H9 (cell line): ENCODE data around the gene PARG. TPM values are rescaled to one million over a fixed set of nuclear protein-coding genes. Genes with fewer than 3 reads are reported as not detected.
"Not testable (repeated sequence)": the region's sequence is repeated elsewhere in the genome, so short reads cannot be mapped to it uniquely, and the experiment has no call there.

ENCODE experiments used
- DNase-seq: peaks from one replicate; pipeline ENCODE4 v3.0.0-alpha.2; 2017
- H2AFZ ChIP-seq: one replicate; pipeline ENCODE4 v1.6.1; 2013; ENCODE audit warnings: mild to moderate bottlenecking, low read length, control low read depth, moderate library complexity
- H2AK5ac ChIP-seq: 2 replicates; pipeline ENCODE4 v1.6.1; 2013; ENCODE audit warnings: low read length, control low read depth, mixed read lengths; ENCODE audit not compliant: insufficient read length
- H2BK120ac ChIP-seq: one replicate; pipeline ENCODE4 v1.6.1; 2013; ENCODE audit warnings: low read depth, mild to moderate bottlenecking, low read length, control low read depth, inconsistent platforms; ENCODE audit not compliant: poor library complexity, severe bottlenecking
- H2BK12ac ChIP-seq: 2 replicates; pipeline ENCODE4 v1.6.1; 2013; ENCODE audit warnings: low read length, control low read depth, mixed read lengths, low read depth; ENCODE audit not compliant: insufficient read length
- H2BK15ac ChIP-seq: 2 replicates; pipeline ENCODE4 v1.6.1; 2013; ENCODE audit warnings: low read depth, low read length, control low read depth
- H2BK20ac ChIP-seq: one replicate; pipeline ENCODE4 v1.6.1; 2013; ENCODE audit warnings: low read depth, mild to moderate bottlenecking, low read length, control low read depth, inconsistent platforms; ENCODE audit not compliant: poor library complexity, severe bottlenecking
- H2BK5ac ChIP-seq: 2 replicates; pipeline ENCODE4 v1.6.1; 2013; ENCODE audit warnings: low read length, control low read depth, mixed read lengths; ENCODE audit not compliant: insufficient read length
- H3K14ac ChIP-seq: 2 replicates; pipeline ENCODE4 v1.6.1; 2013; ENCODE audit warnings: low read length, control low read depth; ENCODE audit not compliant: insufficient read depth
- H3K18ac ChIP-seq: 2 replicates; pipeline ENCODE4 v1.6.1; 2013; ENCODE audit warnings: low read depth, mild to moderate bottlenecking, mixed read lengths, low read length, control low read depth; ENCODE audit not compliant: insufficient read length
- H3K23ac ChIP-seq: 2 replicates; pipeline ENCODE4 v1.6.1; 2013; ENCODE audit warnings: low read length, control low read depth, mixed read lengths, low read depth; ENCODE audit not compliant: insufficient read length
- H3K23me2 ChIP-seq: 2 replicates; pipeline ENCODE4 v1.6.1; 2013; ENCODE audit warnings: low read depth, mild to moderate bottlenecking, mixed read lengths, low read length, control low read depth; ENCODE audit not compliant: insufficient read length, poor library complexity, severe bottlenecking
- H3K27ac ChIP-seq: 2 replicates; pipeline ENCODE4 v1.5.1; 2013; ENCODE audit warnings: low read length, control low read depth, mixed read lengths, low read depth; ENCODE audit not compliant: insufficient read length
- H3K27me3 ChIP-seq: 2 replicates; pipeline ENCODE4 v1.6.1; 2013; ENCODE audit warnings: low read length, control low read depth, inconsistent platforms; ENCODE audit not compliant: insufficient read depth
- H3K4ac ChIP-seq: 2 replicates; pipeline ENCODE4 v1.6.1; 2013; ENCODE audit warnings: low read depth, mild to moderate bottlenecking, control low read depth, inconsistent platforms, low read length, moderate library complexity
- H3K4me1 ChIP-seq: 2 replicates; pipeline ENCODE4 v1.6.1; 2013; ENCODE audit warnings: low read length, control low read depth, inconsistent platforms; ENCODE audit not compliant: insufficient read depth
- H3K4me2 ChIP-seq: 2 replicates; pipeline ENCODE4 v1.6.1; 2013; ENCODE audit warnings: low read length, control low read depth, mixed read lengths; ENCODE audit not compliant: insufficient read length, insufficient read depth
- H3K56ac ChIP-seq: 2 replicates; pipeline ENCODE4 v1.6.1; 2013; ENCODE audit warnings: low read depth, mild to moderate bottlenecking, mixed read lengths, low read length, control low read depth; ENCODE audit not compliant: insufficient read length
- H3K79me1 ChIP-seq: 2 replicates; pipeline ENCODE4 v1.6.1; 2013; ENCODE audit warnings: low read depth, mild to moderate bottlenecking, moderate library complexity, low read length, control low read depth, inconsistent platforms; ENCODE audit not compliant: insufficient read depth, poor library complexity, severe bottlenecking
- H3K79me2 ChIP-seq: 2 replicates; pipeline ENCODE4 v1.6.1; 2013; ENCODE audit warnings: low read length, control low read depth, inconsistent platforms; ENCODE audit not compliant: insufficient read depth
- H3K9ac ChIP-seq: 2 replicates; pipeline ENCODE4 v1.6.1; 2013; ENCODE audit warnings: low read length, control low read depth, mixed read lengths; ENCODE audit not compliant: insufficient read length; ENCODE audit errors: extremely low read depth
- H3K9me3 ChIP-seq: one replicate; pipeline ENCODE4 v1.6.1; 2013; ENCODE audit warnings: low read depth, low read length, inconsistent platforms; ENCODE audit not compliant: control insufficient read depth
- H3T11ph ChIP-seq: one replicate; pipeline ENCODE4 v1.6.1; 2013; ENCODE audit warnings: mild to moderate bottlenecking, low read length, control low read depth, inconsistent platforms
- H4K20me1 ChIP-seq: one replicate; pipeline ENCODE4 v1.6.1; 2013; ENCODE audit not compliant: control insufficient read depth, insufficient read length, insufficient read depth
- H4K5ac ChIP-seq: 2 replicates; pipeline ENCODE4 v1.6.1; 2013; ENCODE audit warnings: low read depth, mild to moderate bottlenecking, mixed read lengths, low read length, control low read depth; ENCODE audit not compliant: insufficient read length
- H4K8ac ChIP-seq: replicated peaks from 2 replicates; pipeline ENCODE4 v1.6.1; 2013; ENCODE audit warnings: low read length, control low read depth, mixed read lengths, low read depth; ENCODE audit not compliant: insufficient read length
- H4K91ac ChIP-seq: 2 replicates; pipeline ENCODE4 v1.6.1; 2013; ENCODE audit warnings: low read depth, mild to moderate bottlenecking, moderate library complexity, mixed read lengths, low read length, control low read depth; ENCODE audit not compliant: insufficient read length
- H3K27ac Mint-ChIP-seq, 3 experiments: 2 replicates in 2 of 3; 3 replicates in 1 of 3; pipeline ENCODE4 v1.8.0; 2020 to 2021; ENCODE audit warnings: mixed read lengths in 3 of 3, mild to moderate bottlenecking in 1 of 3, moderate library complexity in 1 of 3
- H3K27me3 Mint-ChIP-seq: 2 replicates; pipeline ENCODE4 v1.8.0; 2021; ENCODE audit warnings: low read depth, mild to moderate bottlenecking, moderate library complexity, mixed read lengths
- H3K36me3 Mint-ChIP-seq, 3 experiments: 2 replicates in 2 of 3; 3 replicates in 1 of 3; pipeline ENCODE4 v1.8.0; 2020 to 2021; ENCODE audit warnings: low read depth in 3 of 3, mixed read lengths in 3 of 3; ENCODE audit not compliant: insufficient read depth in 1 of 3
- H3K4me1 Mint-ChIP-seq, 2 experiments: 2 replicates each; pipeline ENCODE4 v1.8.0; 2020; ENCODE audit warnings: mixed read lengths in 2 of 2
- H3K4me3 Mint-ChIP-seq, 2 experiments: 2 replicates in 1 of 2; 3 replicates in 1 of 2; pipeline ENCODE4 v1.8.0; 2020 to 2021; ENCODE audit warnings: mild to moderate bottlenecking in 2 of 2, mixed read lengths in 2 of 2, moderate library complexity in 1 of 2
- H3K9me3 Mint-ChIP-seq, 2 experiments: 2 replicates in 1 of 2; 3 replicates in 1 of 2; pipeline ENCODE4 v1.8.0; 2020; ENCODE audit warnings: mild to moderate bottlenecking in 2 of 2, mixed read lengths in 2 of 2, moderate library complexity in 1 of 2
- WGBS: extraction: QIAGEN DNeasy Blood & Tissue Kit; methylation state at CpG from one replicate; pipeline ENCODE4 v1.1.7; 2013; ENCODE audit warnings: missing lambda C conversion rate, low lambda C conversion rate, mixed read lengths; ENCODE audit not compliant: insufficient read length; ENCODE audit errors: extremely low coverage; 5-methylcytosine and 5-hydroxymethylcytosine counted together
- total RNA-seq: library from RNA; stranded (reverse); gene quantifications from 2 replicates; pipeline ENCODE4 v1.2.1, GENCODE V29; 2021

PARG gene
- total RNA-seq, 1 experiment from 2014 or later, result 48.3 TPM

GRCh38 chr10:49900406-49900805, 41.4 kb downstream of the PARG start:
- H4K5ac ChIP-seq, H3K4me1 Mint-ChIP-seq, H2AK5ac ChIP-seq: not testable (repeated sequence)

GRCh38 chr10:49899999-49900398, 41.8 kb downstream of the PARG start:
- H3K4me3 Mint-ChIP-seq, H3K14ac ChIP-seq, H3K9ac ChIP-seq, H3T11ph ChIP-seq, H2AFZ ChIP-seq, H3K18ac ChIP-seq, H3K9me3 ChIP-seq, H4K91ac ChIP-seq, H4K20me1 ChIP-seq, H4K5ac ChIP-seq, DNase-seq, H2BK12ac ChIP-seq, H3K4me2 ChIP-seq, H2BK20ac ChIP-seq, H3K79me2 ChIP-seq, H2BK5ac ChIP-seq, H3K56ac ChIP-seq, H4K8ac ChIP-seq, H2BK120ac ChIP-seq, H2AK5ac ChIP-seq, H3K23ac ChIP-seq, H3K4me1 Mint-ChIP-seq, H3K23me2 ChIP-seq, H3K27me3 Mint-ChIP-seq, H3K4me1 ChIP-seq, H3K27ac Mint-ChIP-seq, H3K27me3 ChIP-seq, H3K4ac ChIP-seq, H2BK15ac ChIP-seq, H3K79me1 ChIP-seq, H3K27ac ChIP-seq: not testable (repeated sequence)
- Mint-ChIP-seq H3K9me3 (peaks cover 9 to 18% of the 10 kb centered on the region in 2 experiments; a peak in 4 of 5 replicates), H3K36me3 (peaks cover 10 to 23% (median 23%) of the 10 kb centered on the region in 3 experiments)
- no CpG with 5 or more reads among the region's 2 CpGs for WGBS

More at GRCh38 chr10:49900406-49900805, 41.4 kb downstream of the PARG start:
- not testable (repeated sequence) for H3K27me3 ChIP-seq, H3K27ac Mint-ChIP-seq, H4K8ac ChIP-seq, H3K79me2 ChIP-seq, H4K91ac ChIP-seq, H2AFZ ChIP-seq, H2BK5ac ChIP-seq, H3K4me3 Mint-ChIP-seq, H3K14ac ChIP-seq, H3K4me2 ChIP-seq, H2BK12ac ChIP-seq, H3K23me2 ChIP-seq, H2BK15ac ChIP-seq, H3K27ac ChIP-seq, H2BK20ac ChIP-seq, H3K79me1 ChIP-seq, H3K4ac ChIP-seq, H3K4me1 ChIP-seq, H3K23ac ChIP-seq, DNase-seq, H3K27me3 Mint-ChIP-seq, H3K9ac ChIP-seq, H2BK120ac ChIP-seq, H3K9me3 ChIP-seq, H3K18ac ChIP-seq, H3K56ac ChIP-seq, H4K20me1 ChIP-seq, H3T11ph ChIP-seq
- no CpG with 5 or more reads among the region's 3 CpGs for WGBS
- Mint-ChIP-seq H3K36me3 (peaks cover 9 to 22% (median 20%) of the 10 kb centered on the region in 3 experiments), H3K9me3 (peaks cover 8 to 17% of the 10 kb centered on the region in 2 experiments; a peak in 4 of 5 replicates)
